Measurements from ENCODE around the gene SBF1.
"Not testable (repeated sequence)": the region's sequence is repeated elsewhere in the genome, so short reads cannot be mapped to it uniquely, and the experiment has no call there.

The SBF1 gene

DNA sequence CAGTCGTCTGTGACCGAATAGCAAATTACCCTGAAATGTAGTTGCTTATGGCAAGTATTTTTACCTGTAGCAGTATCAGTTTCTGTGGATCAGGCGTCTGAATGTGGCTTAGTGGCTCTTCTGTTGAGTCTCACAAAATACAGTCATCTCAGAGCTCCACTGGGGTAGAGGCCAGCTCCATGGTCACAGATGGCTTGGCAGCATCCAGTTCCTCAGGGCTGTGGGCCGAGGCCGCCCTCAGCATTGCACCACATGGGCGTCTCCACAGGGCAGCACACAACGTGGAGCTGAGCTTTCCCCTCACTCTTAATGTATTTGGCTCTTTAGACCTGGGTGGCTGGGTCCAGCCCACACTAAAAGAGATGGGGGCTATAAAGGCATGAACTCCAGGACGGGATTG is 57.8 kb downstream of the SBF1 start:
- Histone ChIP-seq H3K9ac (ENCODE audit: low read length in 5 of 5) (peak overlapping the region in 2 of 5 donors; percentile 15 to 23), H3K27me3 (ENCODE audit: control insufficient read depth in 5 of 5, insufficient read depth in 4 of 5, low read length in 5 of 5) (no peaks in the 10 kb centered on the region), H3K36me3 (ENCODE audit: control insufficient read depth in 5 of 5, insufficient read depth in 5 of 5, low read length in 5 of 5) (peaks cover 3 to 77% (median 73%) of the 10 kb centered on the region in 5 donors), H3K9me3 (ENCODE audit: control insufficient read depth in 5 of 5, low read length in 5 of 5) (no peaks in the 10 kb centered on the region), H3K27ac (ENCODE audit: low read depth, low read length) (no peak overlapping the region), H3K4me1 (ENCODE audit: control insufficient read depth in 5 of 5, insufficient read depth in 5 of 5, low read length in 5 of 5) (peaks cover 0 to 14% (median 12%) of the 10 kb centered on the region in 5 donors), H3K4me3 (ENCODE audit: low read depth in 1 of 5, low read length in 5 of 5) (no peak overlapping the region)

DNA sequence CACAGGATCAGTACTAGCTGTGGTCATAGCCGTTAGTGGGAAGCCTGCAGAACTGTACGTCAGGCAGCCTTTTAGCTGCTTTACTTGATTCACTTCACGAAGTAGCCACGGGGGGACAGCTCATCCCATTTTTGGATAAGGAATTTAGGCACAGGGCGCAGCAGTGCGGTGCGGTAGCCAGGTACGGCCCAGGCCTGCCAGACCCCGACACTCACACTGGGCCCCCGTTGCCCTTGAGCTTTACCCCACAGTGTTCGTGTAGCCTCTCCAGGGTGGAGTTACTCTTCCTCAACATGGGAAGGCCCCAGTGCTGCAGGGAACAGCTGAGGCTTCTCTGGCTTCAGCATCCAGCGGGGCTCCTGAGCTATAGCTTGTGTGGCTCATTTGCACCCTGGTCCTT is 59.4 kb downstream of the SBF1 start:
- Histone ChIP-seq H3K4me3 (ENCODE audit: low read depth in 1 of 5, low read length in 5 of 5) (no peak overlapping the region), H3K9me3 (ENCODE audit: control insufficient read depth in 5 of 5, low read length in 5 of 5) (no peaks in the 10 kb centered on the region), H3K36me3 (ENCODE audit: control insufficient read depth in 5 of 5, insufficient read depth in 5 of 5, low read length in 5 of 5) (peaks cover 3 to 66% (median 61%) of the 10 kb centered on the region in 5 donors), H3K4me1 (ENCODE audit: control insufficient read depth in 5 of 5, insufficient read depth in 5 of 5, low read length in 5 of 5) (peaks cover 0 to 15% (median 13%) of the 10 kb centered on the region in 5 donors), H3K27ac (ENCODE audit: low read depth, low read length) (no peak overlapping the region), H3K27me3 (ENCODE audit: control insufficient read depth in 5 of 5, insufficient read depth in 4 of 5, low read length in 5 of 5) (no peaks in the 10 kb centered on the region), H3K9ac (ENCODE audit: low read length in 5 of 5) (no peak overlapping the region)

DNA sequence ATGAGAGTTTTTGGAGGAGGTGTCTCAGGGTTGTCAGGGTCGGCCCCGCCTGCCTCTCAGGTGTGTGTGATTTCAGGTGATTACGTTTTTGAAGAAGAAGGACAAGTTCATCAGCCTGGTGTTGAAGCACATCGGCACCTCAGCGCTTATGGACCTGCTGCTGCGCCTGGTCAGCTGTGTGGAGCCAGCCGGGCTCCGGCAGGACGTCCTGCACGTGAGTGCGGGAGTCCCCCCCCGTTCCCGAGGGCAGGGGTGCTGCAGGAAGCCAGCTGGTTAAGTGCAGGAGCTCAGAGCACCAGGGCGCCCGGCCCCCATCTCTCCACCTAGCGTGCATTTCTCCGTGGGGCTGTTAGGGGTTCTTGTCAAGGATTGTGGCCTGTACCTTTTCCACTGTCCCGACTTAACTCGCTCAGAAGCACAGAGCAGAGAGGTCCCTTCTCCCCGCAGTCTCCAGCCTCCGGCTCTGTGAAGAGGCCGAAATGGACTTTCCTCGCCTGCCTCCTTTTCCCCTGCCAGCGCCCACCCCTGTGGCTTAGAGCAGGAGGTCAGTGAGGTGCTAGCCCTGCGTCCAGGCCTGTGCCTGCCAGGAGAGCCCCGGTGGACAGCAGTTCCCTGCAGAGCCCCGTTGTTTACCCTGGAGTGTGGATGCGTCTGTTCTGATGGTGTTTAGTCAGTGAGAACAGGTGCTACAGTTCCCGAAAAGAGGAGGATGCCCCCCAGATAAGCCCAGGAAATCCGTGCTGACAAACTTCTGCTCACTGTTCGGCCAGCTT is 60.2 kb downstream of the SBF1 start:
- no peak overlapping the region for H3K27ac ChIP-seq (ENCODE audit: low read depth, low read length)
- H3K36me3 ChIP-seq (ENCODE audit: control insufficient read depth in 5 of 5, insufficient read depth in 5 of 5, low read length in 5 of 5): peaks cover 3 to 61% (median 56%) of the 10 kb centered on the region in 5 donors
- H3K9me3 ChIP-seq (ENCODE audit: control insufficient read depth in 5 of 5, low read length in 5 of 5): no peaks in the 10 kb centered on the region
- no peak overlapping the region for H3K9ac ChIP-seq (ENCODE audit: low read length in 5 of 5)
- H3K4me3 ChIP-seq (ENCODE audit: low read depth in 1 of 5, low read length in 5 of 5): no peak overlapping the region
- no peaks in the 10 kb centered on the region for H3K27me3 ChIP-seq (ENCODE audit: control insufficient read depth in 5 of 5, insufficient read depth in 4 of 5, low read length in 5 of 5)
- H3K4me1 ChIP-seq (ENCODE audit: control insufficient read depth in 5 of 5, insufficient read depth in 5 of 5, low read length in 5 of 5): peaks cover 0 to 15% (median 13%) of the 10 kb centered on the region in 5 donors

DNA sequence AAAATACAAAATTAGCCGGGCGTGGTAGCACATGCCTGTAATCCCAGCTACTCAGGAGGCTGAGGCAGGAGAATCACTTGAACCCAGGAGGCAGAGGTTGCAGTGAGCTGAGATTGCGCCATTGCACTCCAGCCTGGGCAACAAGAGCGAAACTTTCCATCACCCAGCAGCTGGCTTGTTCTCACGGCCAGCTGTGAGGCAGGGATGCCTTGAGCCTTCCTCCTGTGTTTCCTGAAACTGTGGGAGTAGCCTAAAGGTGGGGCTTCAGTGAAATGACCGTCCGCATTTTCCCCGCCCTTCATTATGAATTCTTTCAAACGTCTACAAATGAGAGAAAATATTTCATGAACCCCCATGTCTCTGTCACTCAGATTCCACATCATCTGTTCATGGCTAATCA is 65.9 kb downstream of the SBF1 start:
- H3K36me3 ChIP-seq (ENCODE audit: control insufficient read depth in 5 of 5, insufficient read depth in 5 of 5, low read length in 5 of 5): peaks cover 0 to 37% (median 28%) of the 10 kb centered on the region in 5 donors
- H3K4me3 ChIP-seq (ENCODE audit: low read depth in 1 of 5, low read length in 5 of 5); H3K27me3 ChIP-seq (ENCODE audit: control insufficient read depth in 5 of 5, insufficient read depth in 4 of 5, low read length in 5 of 5); H3K27ac ChIP-seq (ENCODE audit: low read depth, low read length); H3K9ac ChIP-seq (ENCODE audit: low read length in 5 of 5); H3K9me3 ChIP-seq (ENCODE audit: control insufficient read depth in 5 of 5, low read length in 5 of 5): not testable (repeated sequence)
- H3K4me1 ChIP-seq (ENCODE audit: control insufficient read depth in 5 of 5, insufficient read depth in 5 of 5, low read length in 5 of 5): peaks cover 0 to 11% (median 6%) of the 10 kb centered on the region in 5 donors

DNA sequence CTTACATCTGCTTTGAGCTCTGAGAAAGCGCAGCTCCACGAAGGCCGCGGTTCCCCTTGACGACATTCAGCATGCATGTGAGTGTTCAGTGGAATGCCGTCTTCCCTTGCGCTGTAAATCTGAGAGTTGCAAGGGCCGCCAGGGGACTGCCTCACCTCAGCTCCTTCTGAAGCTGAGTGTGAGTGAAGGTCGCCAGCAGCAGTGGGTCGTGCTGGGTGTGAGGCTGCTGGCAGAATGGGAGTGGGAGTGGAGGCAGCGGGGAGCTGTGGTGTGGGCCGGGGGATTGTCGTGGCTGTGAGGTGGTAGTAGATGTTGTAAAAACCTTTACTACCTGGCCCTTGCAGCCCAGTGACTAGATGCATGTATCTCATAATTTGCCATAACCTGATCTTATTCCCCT is 66.5 kb downstream of the SBF1 start:
- H3K27ac ChIP-seq (ENCODE audit: low read depth, low read length): no peak overlapping the region
- H3K4me3 ChIP-seq (ENCODE audit: low read depth in 1 of 5, low read length in 5 of 5): no peak overlapping the region
- no peaks in the 10 kb centered on the region for H3K27me3 ChIP-seq (ENCODE audit: control insufficient read depth in 5 of 5, insufficient read depth in 4 of 5, low read length in 5 of 5)
- H3K36me3 ChIP-seq (ENCODE audit: control insufficient read depth in 5 of 5, insufficient read depth in 5 of 5, low read length in 5 of 5): peaks cover 0 to 32% (median 25%) of the 10 kb centered on the region in 5 donors
- peaks cover 2 to 17% (median 8%) of the 10 kb centered on the region in 5 donors for H3K4me1 ChIP-seq (ENCODE audit: control insufficient read depth in 5 of 5, insufficient read depth in 5 of 5, low read length in 5 of 5)
- H3K9ac ChIP-seq (ENCODE audit: low read length in 5 of 5): no peak overlapping the region
- H3K9me3 ChIP-seq (ENCODE audit: control insufficient read depth in 5 of 5, low read length in 5 of 5): no peaks in the 10 kb centered on the region

DNA sequence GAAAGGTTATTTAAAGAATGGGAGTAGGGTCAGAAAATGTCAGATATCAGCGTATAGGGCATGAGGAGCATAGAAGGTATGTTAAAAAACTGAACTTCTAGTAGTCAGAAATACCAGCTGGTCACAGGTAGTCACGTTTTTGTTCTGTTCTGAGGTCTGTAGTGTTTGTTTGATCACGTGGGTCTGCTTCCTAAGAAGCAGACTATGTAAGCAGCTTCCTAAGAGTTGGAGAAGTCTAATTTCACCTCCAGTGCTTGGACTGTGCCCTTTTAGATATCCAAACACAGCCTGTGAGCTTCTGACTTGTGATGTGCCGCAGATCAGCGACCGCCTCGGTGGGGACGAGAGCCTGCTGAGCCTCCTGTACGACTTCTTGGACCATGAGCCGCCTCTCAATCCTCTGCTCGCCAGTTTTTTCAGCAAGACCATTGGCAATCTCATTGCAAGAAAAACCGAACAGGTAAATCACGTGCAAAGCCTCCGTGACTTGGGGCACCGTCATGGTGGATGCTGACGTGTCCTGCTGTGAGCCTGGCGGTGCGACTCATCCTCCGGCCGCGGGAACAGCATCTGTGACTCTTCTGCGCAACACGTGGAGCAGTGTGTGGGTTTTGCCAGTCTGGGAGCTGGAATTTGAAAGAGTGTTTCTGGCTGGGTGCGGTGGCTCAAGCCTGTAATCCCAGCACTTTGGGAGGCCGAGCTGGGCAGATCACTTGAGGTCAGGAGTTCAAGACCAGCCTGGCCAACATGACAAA is 68.2 kb downstream of the SBF1 start:
- no peaks in the 10 kb centered on the region for H3K27me3 ChIP-seq (ENCODE audit: control insufficient read depth in 5 of 5, insufficient read depth in 4 of 5, low read length in 5 of 5)
- peaks cover 2 to 28% (median 11%) of the 10 kb centered on the region in 5 donors for H3K4me1 ChIP-seq (ENCODE audit: control insufficient read depth in 5 of 5, insufficient read depth in 5 of 5, low read length in 5 of 5)
- no peak overlapping the region for H3K27ac ChIP-seq (ENCODE audit: low read depth, low read length)
- peaks cover 0 to 34% (median 27%) of the 10 kb centered on the region in 5 donors for H3K36me3 ChIP-seq (ENCODE audit: control insufficient read depth in 5 of 5, insufficient read depth in 5 of 5, low read length in 5 of 5)
- no peak overlapping the region for H3K4me3 ChIP-seq (ENCODE audit: low read depth in 1 of 5, low read length in 5 of 5)
- H3K9ac ChIP-seq (ENCODE audit: low read length in 5 of 5): no peak overlapping the region
- no peaks in the 10 kb centered on the region for H3K9me3 ChIP-seq (ENCODE audit: control insufficient read depth in 5 of 5, low read length in 5 of 5)

DNA sequence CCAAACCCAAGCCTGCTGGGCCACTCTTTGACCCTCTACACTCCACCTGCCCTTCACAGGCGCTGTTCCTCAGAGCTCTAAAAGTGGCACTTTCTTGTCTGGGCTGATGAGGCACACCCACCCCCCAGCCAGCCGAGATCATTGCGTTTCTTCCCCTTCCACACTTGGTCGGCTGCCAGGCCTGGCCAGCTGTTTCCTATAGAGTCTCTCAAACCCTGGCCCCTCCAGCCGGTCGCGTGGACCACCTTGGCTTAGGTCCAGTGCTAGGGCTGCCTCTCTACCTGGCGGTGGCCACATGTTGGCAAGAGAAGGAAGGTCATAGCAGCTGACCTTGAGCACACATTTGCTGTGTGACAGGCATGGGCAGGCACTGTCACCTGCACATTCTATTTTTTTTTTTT is 71.1 kb downstream of the SBF1 start:
- no peak overlapping the region for H3K27ac ChIP-seq (ENCODE audit: low read depth, low read length)
- peaks cover 0 to 44% (median 26%) of the 10 kb centered on the region in 5 donors for H3K4me1 ChIP-seq (ENCODE audit: control insufficient read depth in 5 of 5, insufficient read depth in 5 of 5, low read length in 5 of 5)
- peaks cover 0 to 33% (median 29%) of the 10 kb centered on the region in 5 donors for H3K36me3 ChIP-seq (ENCODE audit: control insufficient read depth in 5 of 5, insufficient read depth in 5 of 5, low read length in 5 of 5)

DNA sequence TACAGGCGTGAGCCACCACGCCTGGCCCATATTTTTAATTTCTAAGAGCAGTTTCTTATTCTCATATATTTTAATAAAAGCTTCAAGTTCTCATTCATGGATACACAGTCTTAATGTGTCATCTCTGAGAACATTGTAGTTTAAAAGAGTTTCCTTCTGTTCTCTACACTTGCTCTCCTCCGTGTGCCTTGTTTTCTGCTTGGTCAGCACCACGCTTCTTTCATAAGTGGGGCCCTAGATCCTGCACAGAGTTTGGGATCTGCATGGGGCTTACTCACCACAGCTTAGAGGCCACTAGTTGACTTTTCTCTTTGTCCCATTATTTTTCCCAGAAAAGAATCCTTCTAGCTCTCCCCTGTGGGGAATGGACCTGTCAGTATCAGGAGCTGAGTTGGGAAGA is 72.9 kb downstream of the SBF1 start:
- Histone ChIP-seq H3K27ac (ENCODE audit: low read depth, low read length) (no peak overlapping the region), H3K9me3 (ENCODE audit: control insufficient read depth in 5 of 5, low read length in 5 of 5) (no peaks in the 10 kb centered on the region), H3K36me3 (ENCODE audit: control insufficient read depth in 5 of 5, insufficient read depth in 5 of 5, low read length in 5 of 5) (peaks cover 0 to 20% (median 16%) of the 10 kb centered on the region in 5 donors), H3K9ac (ENCODE audit: low read length in 5 of 5) (no peak overlapping the region), H3K27me3 (ENCODE audit: control insufficient read depth in 5 of 5, insufficient read depth in 4 of 5, low read length in 5 of 5) (no peaks in the 10 kb centered on the region), H3K4me3 (ENCODE audit: low read depth in 1 of 5, low read length in 5 of 5) (no peak overlapping the region), H3K4me1 (ENCODE audit: control insufficient read depth in 5 of 5, insufficient read depth in 5 of 5, low read length in 5 of 5) (peaks cover 0 to 44% (median 26%) of the 10 kb centered on the region in 5 donors)

More for the DNA sequence above, 71.1 kb downstream of the SBF1 start:
- no peaks in the 10 kb centered on the region for H3K27me3 ChIP-seq (ENCODE audit: control insufficient read depth in 5 of 5, insufficient read depth in 4 of 5, low read length in 5 of 5)
- H3K9me3 ChIP-seq (ENCODE audit: control insufficient read depth in 5 of 5, low read length in 5 of 5): no peaks in the 10 kb centered on the region
- H3K9ac ChIP-seq (ENCODE audit: low read length in 5 of 5): peak overlapping the region in 1 of 5 donors; percentile 53
- H3K4me3 ChIP-seq (ENCODE audit: low read depth in 1 of 5, low read length in 5 of 5): no peak overlapping the region

DNA sequence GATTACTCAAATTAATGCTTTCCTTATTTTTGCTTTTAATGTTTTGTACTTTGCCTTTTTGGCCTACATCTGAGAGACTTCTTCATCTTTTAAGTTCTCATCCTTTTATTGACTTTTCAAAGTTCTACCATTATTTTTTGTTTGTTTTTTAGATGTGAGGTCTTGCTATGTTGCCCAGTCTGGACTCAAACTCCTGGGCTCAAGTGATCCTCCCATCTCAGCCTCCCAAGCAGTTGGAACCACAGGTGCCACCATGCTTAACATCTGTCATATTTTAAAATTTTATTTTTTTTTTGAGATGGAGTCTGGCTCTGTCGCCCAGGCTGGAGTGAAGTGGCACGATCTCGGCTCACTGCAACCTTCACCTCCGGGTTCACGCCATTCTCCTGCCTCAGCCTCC is 73.9 kb downstream of the SBF1 start:
- Histone ChIP-seq H3K36me3 (ENCODE audit: control insufficient read depth in 5 of 5, insufficient read depth in 5 of 5, low read length in 5 of 5) (peaks cover 0 to 19% (median 13%) of the 10 kb centered on the region in 5 donors), H3K4me3 (ENCODE audit: low read depth in 1 of 5, low read length in 5 of 5) (no peak overlapping the region), H3K27ac (ENCODE audit: low read depth, low read length) (no peak overlapping the region), H3K9me3 (ENCODE audit: control insufficient read depth in 5 of 5, low read length in 5 of 5) (no peaks in the 10 kb centered on the region), H3K9ac (ENCODE audit: low read length in 5 of 5) (no peak overlapping the region), H3K4me1 (ENCODE audit: control insufficient read depth in 5 of 5, insufficient read depth in 5 of 5, low read length in 5 of 5) (peaks cover 0 to 49% (median 26%) of the 10 kb centered on the region in 5 donors), H3K27me3 (ENCODE audit: control insufficient read depth in 5 of 5, insufficient read depth in 4 of 5, low read length in 5 of 5) (no peaks in the 10 kb centered on the region)

DNA sequence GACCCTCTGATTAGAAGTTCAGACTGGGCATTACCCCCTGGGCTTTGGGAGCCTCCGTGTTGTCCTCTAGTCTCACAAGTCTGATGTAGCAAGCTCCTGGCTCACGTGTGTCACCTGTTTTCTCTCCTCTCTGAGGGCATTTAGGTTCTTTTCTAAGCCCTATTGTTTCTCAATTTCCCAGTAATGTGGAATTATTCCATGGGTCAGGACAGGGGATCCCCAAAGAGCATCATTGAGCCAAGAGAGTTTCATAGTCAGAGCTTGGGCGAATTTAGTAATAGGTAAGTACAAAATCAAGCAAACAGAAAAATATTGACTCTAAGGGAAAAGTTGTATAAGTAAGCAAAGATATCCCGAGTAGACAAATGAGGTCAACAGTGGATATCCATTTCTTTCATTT is 74.4 kb downstream of the SBF1 start:
- no peaks in the 10 kb centered on the region for H3K27me3 ChIP-seq (ENCODE audit: control insufficient read depth in 5 of 5, insufficient read depth in 4 of 5, low read length in 5 of 5)
- no peaks in the 10 kb centered on the region for H3K9me3 ChIP-seq (ENCODE audit: control insufficient read depth in 5 of 5, low read length in 5 of 5)
- H3K36me3 ChIP-seq (ENCODE audit: control insufficient read depth in 5 of 5, insufficient read depth in 5 of 5, low read length in 5 of 5): peaks cover 0 to 21% (median 14%) of the 10 kb centered on the region in 5 donors
- H3K4me3 ChIP-seq (ENCODE audit: low read depth in 1 of 5, low read length in 5 of 5): peak overlapping the region in 1 of 5 donors; percentile 6
- H3K9ac ChIP-seq (ENCODE audit: low read length in 5 of 5): peak overlapping the region in 1 of 5 donors; percentile 53
- H3K27ac ChIP-seq (ENCODE audit: low read depth, low read length): peak overlapping the region; percentile 14
- H3K4me1 ChIP-seq (ENCODE audit: control insufficient read depth in 5 of 5, insufficient read depth in 5 of 5, low read length in 5 of 5): peaks cover 0 to 49% (median 26%) of the 10 kb centered on the region in 5 donors

Data from subcutaneous abdominal adipose tissue (tissue), 5 donors.